Nephron progenitor cell (in vitro differentiated cells): Measurements from ENCODE around the gene PODN.

ENCODE experiments used
- DNase-seq: peaks from one replicate; pipeline ENCODE4 v3.0.0; 2021
- H3K27ac Mint-ChIP-seq: 2 replicates; pipeline ENCODE4 v1.8.0; 2021; ENCODE audit warnings: mild to moderate bottlenecking, moderate library complexity, mixed read lengths
- H3K27me3 Mint-ChIP-seq: 2 replicates; pipeline ENCODE4 v1.8.0; 2021; ENCODE audit warnings: mild to moderate bottlenecking, low read depth, mixed read lengths; ENCODE audit not compliant: poor library complexity
- H3K36me3 Mint-ChIP-seq: 2 replicates; pipeline ENCODE4 v1.8.0; 2021; ENCODE audit warnings: low read depth, mixed read lengths
- H3K4me1 Mint-ChIP-seq: 2 replicates; pipeline ENCODE4 v1.8.0; 2021; ENCODE audit warnings: mixed read lengths
- H3K4me3 Mint-ChIP-seq: 2 replicates; pipeline ENCODE4 v1.8.0; 2021; ENCODE audit warnings: mild to moderate bottlenecking, moderate library complexity, mixed read lengths
- H3K9me3 Mint-ChIP-seq: 2 replicates; pipeline ENCODE4 v1.8.0; 2021; ENCODE audit warnings: mild to moderate bottlenecking, moderate library complexity, mixed read lengths
- CTCF ChIP-seq: fragments of 200-600 bp; sonication (generic); IDR thresholded peaks from 2 replicates; pipeline ENCODE4 v1.5.0; 2021; ENCODE audit warnings: antibody characterized with exemption

The PODN gene

GRCh38 chr1:53133261-53134041 is 71.4 kb downstream of the PODN start:
- TF ChIP-seq CTCF: no peak
- Mint-ChIP-seq H3K4me1 (peaks cover 19% of the 10 kb centered on the region), H3K27ac (no peak overlapping the region), H3K27me3 (peaks cover 10% of the 10 kb centered on the region), H3K9me3 (peaks cover 15% of the 10 kb centered on the region), H3K4me3 (no peak overlapping the region), H3K36me3 (peaks cover 8% of the 10 kb centered on the region)
- no peak for DNase-seq

- H3K27ac Mint-ChIP-seq: no peak overlapping the region
- no peak for DNase-seq
- TF ChIP-seq CTCF: no peak
- peaks cover 8% of the 10 kb centered on the region for H3K36me3 Mint-ChIP-seq
- peaks cover 21% of the 10 kb centered on the region for H3K9me3 Mint-ChIP-seq
- no peak overlapping the region for H3K4me3 Mint-ChIP-seq
- H3K4me1 Mint-ChIP-seq: peaks cover 19% of the 10 kb centered on the region
- peaks cover 8% of the 10 kb centered on the region for H3K27me3 Mint-ChIP-seq
Measured at GRCh38 chr1:53134042-53134485, 72.1 kb downstream of the PODN start.
